NCI-H748 (cell line): Measurements from ENCODE around the gene CCDC174.
A peak's percentile ranks its signal among the peaks of the same experiment; 100 is the strongest.
"Not testable (repeated sequence)": the region's sequence is repeated elsewhere in the genome, so short reads cannot be mapped to it uniquely, and the experiment has no call there.

Experiments used
- DNase-seq: peaks from one replicate; lab custom pipeline; 2025; ENCODE audit not compliant: unreplicated experiment; lab: John Stamatoyannopoulos, UW

CCDC174 gene

GRCh38 chr3:14650193-14650592 lies 1.4 kb upstream of the CCDC174 start:
- no peak for DNase-seq

GRCh38 chr3:14652360-14652907 lies 872 bp downstream of the CCDC174 start:
- DNase-seq, result not testable (repeated sequence)

GRCh38 chr3:14657579-14657978 lies 6.0 kb downstream of the CCDC174 start:
- DNase-seq, result no peak

GRCh38 chr3:14658978-14659377 lies 7.4 kb downstream of the CCDC174 start:
- no peak for DNase-seq

DNA sequence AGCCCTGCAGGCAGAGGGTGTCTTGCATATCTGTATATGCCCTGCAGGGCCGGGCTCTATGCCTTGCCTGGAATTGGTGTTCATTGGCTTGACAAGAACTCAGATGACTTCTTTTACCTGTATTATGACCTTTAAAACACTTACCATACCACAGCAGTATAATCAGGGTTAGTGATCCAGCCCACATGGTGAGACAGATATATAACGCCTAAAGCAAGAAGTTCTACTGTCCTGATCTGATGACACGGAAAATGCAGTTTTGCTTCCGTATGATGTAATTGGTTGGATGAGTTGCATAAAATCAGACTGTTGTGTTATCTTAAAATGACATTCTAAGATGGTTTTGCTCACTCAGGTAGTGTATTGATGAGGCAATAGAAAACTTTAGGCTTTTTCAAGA lies 9.4 kb downstream of the CCDC174 start:
- no peak for DNase-seq

DNA sequence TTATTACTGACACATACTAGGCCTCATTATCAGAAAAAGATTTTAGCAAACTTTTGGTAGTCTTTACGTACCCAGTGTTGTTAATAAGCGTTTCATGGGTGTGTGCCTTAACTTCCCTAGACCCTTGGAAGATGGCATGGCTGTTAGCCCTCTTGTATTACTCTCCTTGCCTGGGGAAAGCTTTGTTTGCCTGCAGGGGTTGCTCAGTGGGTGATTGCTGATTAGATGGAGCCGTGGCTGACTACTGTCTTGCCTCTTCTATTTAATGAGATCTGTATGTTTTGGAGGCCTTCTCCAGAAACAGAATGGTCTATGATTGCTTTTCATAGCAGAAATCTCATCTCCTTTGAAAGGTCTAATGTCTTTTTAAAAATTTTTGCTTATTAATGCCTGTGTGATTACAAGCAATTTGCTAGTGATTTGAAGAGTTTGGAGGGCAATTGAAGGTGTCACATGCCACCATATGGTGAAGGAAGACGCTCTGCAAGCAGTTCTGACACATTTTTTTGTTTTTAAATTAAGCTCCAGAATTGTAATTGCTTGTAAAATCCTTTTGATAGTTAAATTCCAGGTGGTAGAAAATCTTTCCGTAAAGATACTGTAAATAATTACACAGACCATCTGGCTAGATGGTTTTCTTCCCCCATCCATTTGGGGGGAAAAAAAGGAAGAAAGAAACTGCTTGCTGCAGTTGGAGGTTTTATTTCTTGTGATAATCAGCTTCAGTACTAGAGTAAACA lies 12.0 kb downstream of the CCDC174 start:
- DNase-seq, result no peak

DNA sequence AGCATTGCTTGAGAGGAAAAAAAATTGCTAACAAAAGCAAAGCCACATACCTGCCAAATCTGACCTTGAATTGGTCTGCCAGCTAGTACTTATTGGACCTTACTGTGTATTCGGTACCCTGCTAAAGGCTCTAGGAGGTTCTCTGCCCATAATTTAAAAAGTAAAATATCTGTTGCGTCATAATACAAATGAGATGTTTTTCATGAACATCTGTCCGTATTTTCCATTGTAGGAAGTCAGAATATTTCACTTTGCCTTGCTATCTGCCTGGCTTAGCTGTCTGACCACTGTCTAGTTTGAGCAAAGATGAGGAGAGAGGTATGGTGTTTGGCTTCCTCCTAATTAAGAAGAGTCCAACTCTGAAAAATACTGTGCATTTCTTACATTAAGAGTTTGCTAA lies 12.6 kb downstream of the CCDC174 start:
- no peak for DNase-seq

- no peak for DNase-seq
Observed at GRCh38 chr3:14672588-14672987, 21.0 kb downstream of the CCDC174 start.

DNA sequence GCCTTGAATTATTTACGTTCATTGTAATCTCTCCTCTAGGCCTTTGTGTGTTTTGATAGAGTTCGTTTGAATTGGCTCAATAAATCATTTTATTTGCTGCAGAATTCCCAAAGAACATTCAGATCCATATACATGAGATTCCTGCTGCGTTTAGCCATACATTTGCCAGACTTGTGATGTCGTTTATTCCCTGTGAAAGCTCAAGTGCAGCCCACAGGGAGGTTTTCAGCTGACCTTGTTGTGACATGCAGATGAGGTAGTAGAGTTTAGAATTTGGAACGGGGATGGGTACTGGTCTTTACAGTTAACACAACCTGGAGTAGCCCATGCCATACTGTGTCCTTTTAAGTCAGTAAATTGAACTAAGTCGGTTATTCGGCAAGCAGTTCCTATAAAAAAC lies 23.3 kb downstream of the CCDC174 start, which contains the start of gene C3orf20:
TSS of gene C3orf20 (plus strand) at position 301 of the 400 bp plus-strand sequence. CDS start 7,573 bp downstream, outside the sequence.
- no peak for DNase-seq

- no peak for DNase-seq
Observed at GRCh38 chr3:14676881-14677280, 25.3 kb downstream of the CCDC174 start.

DNA sequence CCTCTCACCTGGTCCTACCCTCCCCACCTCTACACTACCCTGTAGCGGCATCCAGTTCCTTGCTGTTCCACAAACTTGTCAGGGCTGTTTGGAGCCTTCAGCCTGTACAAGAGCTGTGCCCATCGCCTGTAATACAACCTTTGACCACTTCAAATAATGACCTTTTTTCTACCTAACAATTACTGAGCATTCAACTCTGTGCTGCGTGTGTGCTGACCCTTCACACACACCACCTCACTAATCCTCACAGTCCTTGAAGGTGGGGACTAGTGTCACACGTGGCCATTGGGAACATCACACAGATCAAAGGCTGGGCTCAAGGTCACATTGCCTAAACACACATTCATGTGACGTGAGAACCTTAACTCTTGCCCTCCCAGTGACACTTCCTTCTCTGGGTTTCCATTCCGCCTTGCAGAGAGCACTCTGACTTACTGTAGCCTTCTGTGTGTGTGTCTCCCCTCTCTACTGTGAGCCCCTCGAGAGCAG lies 26.5 kb downstream of the CCDC174 start:
- no peak for DNase-seq

- DNase-seq, result no peak
Observed at GRCh38 chr3:14680115-14680514, 28.6 kb downstream of the CCDC174 start.

DNA sequence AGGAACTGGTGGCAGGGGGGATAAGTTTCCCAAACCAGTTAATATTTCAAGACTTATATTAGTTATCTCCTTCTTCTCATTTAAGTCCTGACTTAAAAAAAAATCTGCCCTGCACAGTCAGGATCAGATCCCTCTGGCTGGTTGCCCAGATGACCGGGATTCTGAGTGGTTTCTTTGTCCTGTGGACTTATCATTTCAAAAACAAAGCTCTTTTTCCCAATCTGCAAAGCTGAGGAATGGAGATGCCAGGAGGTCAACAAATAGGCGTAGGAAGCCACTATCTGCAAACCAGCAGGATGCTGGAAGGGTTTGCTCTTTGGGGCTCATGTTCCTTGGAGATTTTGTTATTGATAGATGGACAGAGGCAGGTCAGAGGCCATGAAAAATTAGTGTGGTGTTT lies 29.2 kb downstream of the CCDC174 start:
- no peak for DNase-seq

DNA sequence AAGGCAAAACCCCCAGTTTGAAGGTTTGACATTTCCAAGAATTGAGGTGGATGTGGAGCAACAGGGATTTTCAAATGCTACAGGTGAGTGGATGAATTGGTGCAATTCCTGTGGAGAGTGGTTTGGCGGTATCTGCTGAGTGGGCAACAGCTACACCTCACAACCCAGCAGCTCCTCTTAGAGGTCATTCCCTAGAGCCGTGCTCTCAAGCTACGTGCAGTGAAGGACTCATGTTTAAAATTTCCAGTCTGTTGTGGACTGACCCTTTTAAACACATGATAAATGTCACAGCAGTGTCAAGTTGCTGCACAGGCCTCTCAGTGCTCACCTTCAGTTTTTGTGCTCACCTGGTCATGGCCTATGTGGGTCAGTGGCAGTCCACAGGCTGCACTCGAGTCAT lies 32.9 kb downstream of the CCDC174 start:
- DNase-seq, result no peak

DNA sequence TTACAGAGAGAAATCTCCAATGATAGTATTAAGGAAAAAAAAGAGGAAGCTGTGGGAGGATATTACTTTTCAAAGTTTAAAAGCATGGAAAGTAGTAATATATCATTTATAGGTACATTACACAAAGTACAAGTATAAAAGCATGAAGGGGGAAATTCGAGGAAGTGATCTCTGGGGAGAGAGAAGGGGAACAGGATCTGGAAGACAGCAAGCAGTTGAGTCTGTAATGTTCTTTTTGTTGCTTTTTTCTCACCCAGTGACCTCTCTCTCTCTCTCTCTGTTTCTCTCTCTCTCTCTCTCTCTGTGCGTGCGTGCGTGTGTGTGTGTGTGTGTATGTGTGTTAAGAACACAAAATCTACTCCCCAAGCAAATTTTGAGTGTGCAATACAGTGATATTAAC lies 33.6 kb downstream of the CCDC174 start:
- DNase-seq, result no peak

- DNase-seq, result peak; percentile 7
Observed at GRCh38 chr3:14687360-14687759, 35.8 kb downstream of the CCDC174 start.

GRCh38 chr3:14688525-14688924 lies 37.0 kb downstream of the CCDC174 start:
- no peak for DNase-seq

DNA sequence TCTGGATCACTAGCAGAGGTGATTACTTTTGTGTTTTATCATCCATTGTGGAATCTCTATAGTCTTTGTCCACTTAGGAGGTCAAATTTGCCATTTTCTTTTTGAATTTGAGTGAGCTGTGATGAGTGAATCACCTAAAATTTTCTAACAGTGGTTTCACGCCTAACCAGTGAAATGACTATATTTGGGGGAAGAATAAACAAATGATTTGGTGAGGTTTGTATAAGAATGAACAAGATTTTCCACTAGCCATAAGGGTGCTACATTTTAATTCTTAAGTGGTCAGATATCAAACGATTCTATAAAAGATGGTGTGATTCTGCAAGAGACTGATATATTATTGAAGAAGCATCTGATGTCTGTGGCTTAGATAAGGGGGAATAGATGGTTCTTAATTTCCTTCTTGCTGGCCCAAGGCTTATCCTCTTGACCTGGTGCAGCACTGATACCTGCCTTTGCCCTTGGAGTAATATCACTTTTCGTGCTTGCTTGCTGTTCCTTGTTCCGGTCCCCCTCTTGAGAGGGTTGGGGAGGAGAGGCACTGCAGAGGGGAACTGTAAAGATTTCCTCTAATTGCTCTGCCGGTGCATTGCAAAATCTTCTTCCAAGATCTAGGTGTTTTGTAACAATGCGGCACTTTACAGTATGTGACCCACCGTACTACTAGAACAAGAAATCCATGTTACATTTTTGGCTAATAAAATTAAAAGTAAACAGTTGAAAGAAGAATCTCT lies 37.9 kb downstream of the CCDC174 start:
- no peak for DNase-seq

- no peak for DNase-seq
Observed at GRCh38 chr3:14691239-14691638, 39.7 kb downstream of the CCDC174 start.

DNA sequence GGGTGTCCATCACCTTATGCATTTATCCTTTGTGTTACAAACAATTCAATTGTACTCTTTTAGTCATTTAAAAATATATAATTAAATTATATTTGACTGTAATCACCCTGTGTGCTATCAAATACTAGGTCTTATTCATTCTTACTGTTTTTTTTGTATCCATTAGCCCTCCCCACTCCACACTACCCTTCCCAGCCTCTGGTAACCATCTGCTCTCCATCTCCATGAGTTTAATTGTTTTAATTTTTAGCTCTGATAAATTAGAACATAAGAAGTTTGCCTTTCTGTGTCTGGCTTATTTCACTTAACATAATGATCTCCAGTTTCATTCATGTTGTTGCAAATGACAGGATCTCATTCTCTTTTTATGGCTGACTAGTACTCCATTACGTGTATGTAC lies 40.2 kb downstream of the CCDC174 start:
- no peak for DNase-seq

- no peak for DNase-seq
Observed at GRCh38 chr3:14698601-14699244, 47.2 kb downstream of the CCDC174 start.
